HCT116 (cell line): ENCODE measurements around the gene SYT9. TPM values are rescaled to one million over a fixed set of nuclear protein-coding genes. Genes with fewer than 3 reads are reported as not detected.

ENCODE experiments used
- ATAC-seq: fragments of 200-7000 bp; cut with Tn5 transposase; 2 replicates; pipeline ENCODE4 v1.9.1; 2020; ENCODE audit warnings: mild to moderate bottlenecking, moderate library complexity
- BruUV-seq: library from RNA; stranded (reverse); fragments of 400-500 nt; replicated peaks from 2 replicates; lab custom pipeline; 2021; lab: Mats Ljungman, UMichigan
- CTCF ChIA-PET: fragments of 300-600 bp; sonication (Branson Sonifier 250); formaldehyde crosslinking; loops from one replicate; lab custom pipeline; 2021; ENCODE audit warnings: antibody characterized with exemption; lab: Charles Lee
- POLR2A ChIA-PET: fragments of 300-600, 350-600 bp; sonication (Branson Sonifier 250); formaldehyde crosslinking; loops from one replicate; lab custom pipeline; 2021; ENCODE audit warnings: antibody characterized with exemption; lab: Charles Lee
- RAD21 ChIA-PET, 2 experiments: fragments of 300-600 bp; sonication (Branson Sonifier 250); formaldehyde crosslinking; loops; one replicate each; lab custom pipeline; 2023; ENCODE audit warnings: low total read pairs in 2 of 2; ENCODE audit not compliant: uncharacterized antibody in 2 of 2, unreplicated experiment in 2 of 2, low non-redundant PET in 1 of 2; lab: Charles Lee
- DNase-seq: peaks from one replicate; pipeline ENCODE4 v3.0.0-alpha.2; 2010; ENCODE audit warnings: low read depth, low spot score
- H2AFZ ChIP-seq: fragments of 200-600 bp; shearing (Covaris generic), sonication (generic); 2 replicates; pipeline ENCODE4 v1.6.1; 2017; ENCODE audit warnings: low read depth, mixed run types, mixed read lengths, antibody characterized with exemption, low read length; ENCODE audit not compliant: poor library complexity, severe bottlenecking
- H3K27ac ChIP-seq: 2 replicates; pipeline ENCODE4 v1.5.1; 2012; ENCODE audit warnings: low read depth, low read length
- H3K27me3 ChIP-seq: fragments of 200-600 bp; sonication (generic); 2 replicates; pipeline ENCODE4 v1.6.1; 2016; ENCODE audit warnings: mixed run types, low read length, mixed read lengths; ENCODE audit not compliant: insufficient read depth
- H3K36me3 ChIP-seq, 2 experiments: fragments of 200-500 bp in 1 of 2; fragments of 200-600 bp in 1 of 2; sonication (Bioruptor generic) in 1 of 2; sonication (generic) in 1 of 2; 2 replicates each; pipeline versions ENCODE4 v1.5.1 to v1.6.1; 2014 to 2016; ENCODE audit warnings: low read length in 2 of 2, inconsistent platforms in 1 of 2, mixed read lengths in 1 of 2, mixed run types in 1 of 2; ENCODE audit not compliant: insufficient read depth in 2 of 2, control insufficient read depth in 1 of 2
- H3K4me1 ChIP-seq, 2 experiments: fragments of 200-600 bp in 1 of 2; sonication (generic) in 1 of 2; 2 replicates each; pipeline versions ENCODE4 v1.5.1 to v1.6.1; 2012 to 2017; ENCODE audit warnings: low read length in 2 of 2, inconsistent platforms in 1 of 2, mild to moderate bottlenecking in 1 of 2, mixed read lengths in 1 of 2, mixed run types in 1 of 2, moderate library complexity in 1 of 2; ENCODE audit not compliant: insufficient read depth in 2 of 2, control insufficient read depth in 1 of 2
- H3K4me2 ChIP-seq: fragments of 200-600 bp; sonication (generic); 2 replicates; pipeline ENCODE4 v1.6.1; 2017; ENCODE audit warnings: mixed run types, low read length, mixed read lengths
- H3K4me3 ChIP-seq, 2 experiments: fragments of 200-600 bp in 1 of 2; sonication (generic) in 1 of 2; replicated peaks in 1 of 2; 2 replicates each; pipeline ENCODE4 v1.5.1; 2011 to 2016; ENCODE audit warnings: low read length in 2 of 2, control low read depth in 1 of 2, low read depth in 1 of 2, mild to moderate bottlenecking in 1 of 2, mixed read lengths in 1 of 2, mixed run types in 1 of 2
- H3K79me2 ChIP-seq: fragments of 200-600 bp; sonication (generic); 2 replicates; pipeline ENCODE4 v1.6.1; 2017; ENCODE audit warnings: mild to moderate bottlenecking, mixed run types, low read length, moderate library complexity, mixed read lengths; ENCODE audit not compliant: insufficient read depth
- H3K9ac ChIP-seq: fragments of 200-600 bp; sonication (generic); 2 replicates; pipeline ENCODE4 v1.6.1; 2016; ENCODE audit warnings: low read length, mixed read lengths
- H3K9me2 ChIP-seq: fragments of 200-600 bp; sonication (generic), shearing (Covaris generic); 2 replicates; pipeline ENCODE4 v1.6.1; 2017; ENCODE audit warnings: mixed run types, mild to moderate bottlenecking, moderate library complexity; ENCODE audit not compliant: insufficient read depth
- H3K9me3 ChIP-seq, 2 experiments: fragments of 200-500 bp in 1 of 2; fragments of 200-600 bp in 1 of 2; sonication (Bioruptor generic) in 1 of 2; sonication (generic) in 1 of 2; 2 replicates each; pipeline ENCODE4 v1.6.1; 2014 to 2017; ENCODE audit warnings: low read length in 2 of 2, mixed read lengths in 2 of 2, inconsistent platforms in 1 of 2, low read depth in 1 of 2, mild to moderate bottlenecking in 1 of 2, mixed run types in 1 of 2, moderate library complexity in 1 of 2; ENCODE audit not compliant: control insufficient read depth in 1 of 2, insufficient read depth in 1 of 2
- H4K20me1 ChIP-seq: fragments of 200-600 bp; sonication (generic), shearing (Covaris generic); 2 replicates; pipeline ENCODE4 v1.6.1; 2017; ENCODE audit warnings: mixed run types, mild to moderate bottlenecking, moderate library complexity; ENCODE audit not compliant: insufficient read depth
- CBX3 ChIP-seq: IDR thresholded peaks from 2 replicates; pipeline ENCODE4 v1.6.1; 2012; ENCODE audit warnings: low read depth
- CEBPB ChIP-seq: IDR thresholded peaks from 2 replicates; pipeline ENCODE4 v1.6.1; 2012; ENCODE audit warnings: low read depth
- EGR1 ChIP-seq: IDR thresholded peaks from 2 replicates; pipeline ENCODE4 v1.6.1; 2012; ENCODE audit warnings: low read depth
- EZH2 ChIP-seq: fragments of 200-600 bp; sonication (generic); IDR thresholded peaks from 2 replicates; pipeline ENCODE4 v1.6.1; 2017; ENCODE audit warnings: antibody characterized with exemption, mixed run types
- EZH2phosphoT487 ChIP-seq: fragments of 200-600 bp; IDR thresholded peaks from 2 replicates; pipeline ENCODE4 v1.6.1; 2018; ENCODE audit warnings: antibody characterized with exemption, borderline replicate concordance
- FOSL1 ChIP-seq: IDR thresholded peaks from 2 replicates; pipeline ENCODE4 v1.6.1; 2012; ENCODE audit warnings: low read depth
- POLR2AphosphoS5 ChIP-seq: IDR thresholded peaks from 2 replicates; pipeline ENCODE4 v1.6.1; 2011; ENCODE audit warnings: mild to moderate bottlenecking, low read depth, low read length, moderate library complexity
- RAD21 ChIP-seq: IDR thresholded peaks from 2 replicates; pipeline ENCODE4 v1.6.1; 2012; ENCODE audit warnings: low read depth, mild to moderate bottlenecking
- REST ChIP-seq: IDR thresholded peaks from 2 replicates; pipeline ENCODE4 v1.6.1; 2012; ENCODE audit warnings: low read depth
- SIN3A ChIP-seq: IDR thresholded peaks from 2 replicates; pipeline ENCODE4 v1.6.1; 2012; ENCODE audit warnings: low read depth
- TCF7L2 ChIP-seq: IDR thresholded peaks from 2 replicates; pipeline ENCODE4 v1.7.0; 2011; ENCODE audit warnings: borderline replicate concordance, inconsistent platforms; ENCODE audit not compliant: insufficient read depth, insufficient read length; ENCODE audit errors: extremely low read depth
- ZNF274 ChIP-seq: fragments of 200-500 bp; sonication (Bioruptor generic); IDR thresholded peaks from 2 replicates; pipeline ENCODE4 v1.6.1; 2014; ENCODE audit warnings: mild to moderate bottlenecking, low read depth, low read length, inconsistent platforms
- intact Hi-C: fragments of 100-400 bp; cut with micrococcal nuclease; formaldehyde crosslinking; loops from 2 replicates; pipeline ENCODE4 v1.10.0; 2022
- total RNA-seq: library from RNA; stranded (reverse); gene quantifications from one replicate; pipeline ENCODE4 v1.2.1, GENCODE V29; 2021; ENCODE audit not compliant: unreplicated experiment
- TF ChIP-seq, protein P1 (sequence below): IDR thresholded peaks from 2 replicates; pipeline ENCODE4 v1.6.1; 2011; ENCODE audit warnings: mild to moderate bottlenecking, low read length, moderate library complexity; ENCODE audit not compliant: insufficient replicate concordance; ENCODE audit errors: extremely low read depth
- TF ChIP-seq, protein P2 (sequence below): IDR thresholded peaks from 2 replicates; pipeline ENCODE4 v1.6.1; 2012

The SYT9 gene
- total RNA-seq, 1 experiment from 2014 or later: not detected

GRCh38 chr11:7488681-7489080 is 237.0 kb downstream of the SYT9 start:
- Histone ChIP-seq H3K9ac (no peak overlapping the region), H3K4me3 (no peak overlapping the region), H3K27me3 (peaks cover 41% of the 10 kb centered on the region), H2AFZ (no peak overlapping the region), H3K4me1 (no peaks in the 10 kb centered on the region), H3K9me3 (no peaks in the 10 kb centered on the region), H3K79me2 (no peaks in the 10 kb centered on the region), H3K27ac (no peak overlapping the region), H3K9me2 (no peaks in the 10 kb centered on the region), H3K4me2 (no peak overlapping the region), H3K36me3 (no peaks in the 10 kb centered on the region), H4K20me1 (no peaks in the 10 kb centered on the region)
- DNase-seq (no peak), ATAC-seq (no peak)
- ChIA-PET CTCF (no interaction called here), RAD21 (no interaction called here), POLR2A (no interaction called here)
- no TSS peak for BruUV-seq
- intact Hi-C loops: no loop called here
- TF ChIP-seq ZNF274 (no peak), RAD21 (no peak), EZH2 (no peak), TCF7L2 (no peak), REST (no peak), POLR2AphosphoS5 (no peak), CBX3 (no peak), SIN3A (no peak), EGR1 (no peak), EZH2phosphoT487 (no peak), CEBPB (no peak), FOSL1 (no peak)
- TF ChIP-seq, protein P1, sequence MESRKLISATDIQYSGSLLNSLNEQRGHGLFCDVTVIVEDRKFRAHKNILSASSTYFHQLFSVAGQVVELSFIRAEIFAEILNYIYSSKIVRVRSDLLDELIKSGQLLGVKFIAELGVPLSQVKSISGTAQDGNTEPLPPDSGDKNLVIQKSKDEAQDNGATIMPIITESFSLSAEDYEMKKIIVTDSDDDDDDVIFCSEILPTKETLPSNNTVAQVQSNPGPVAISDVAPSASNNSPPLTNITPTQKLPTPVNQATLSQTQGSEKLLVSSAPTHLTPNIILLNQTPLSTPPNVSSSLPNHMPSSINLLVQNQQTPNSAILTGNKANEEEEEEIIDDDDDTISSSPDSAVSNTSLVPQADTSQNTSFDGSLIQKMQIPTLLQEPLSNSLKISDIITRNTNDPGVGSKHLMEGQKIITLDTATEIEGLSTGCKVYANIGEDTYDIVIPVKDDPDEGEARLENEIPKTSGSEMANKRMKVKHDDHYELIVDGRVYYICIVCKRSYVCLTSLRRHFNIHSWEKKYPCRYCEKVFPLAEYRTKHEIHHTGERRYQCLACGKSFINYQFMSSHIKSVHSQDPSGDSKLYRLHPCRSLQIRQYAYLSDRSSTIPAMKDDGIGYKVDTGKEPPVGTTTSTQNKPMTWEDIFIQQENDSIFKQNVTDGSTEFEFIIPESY: no peak
- TF ChIP-seq, protein P2, sequence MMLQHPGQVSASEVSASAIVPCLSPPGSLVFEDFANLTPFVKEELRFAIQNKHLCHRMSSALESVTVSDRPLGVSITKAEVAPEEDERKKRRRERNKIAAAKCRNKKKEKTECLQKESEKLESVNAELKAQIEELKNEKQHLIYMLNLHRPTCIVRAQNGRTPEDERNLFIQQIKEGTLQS: no peak
